Panc1 (cell line): ENCODE measurements around the gene FGF14. TPM values are rescaled to one million over a fixed set of nuclear protein-coding genes. Genes with fewer than 3 reads are reported as not detected.

ENCODE experiments used
- ATAC-seq: fragments of 200-7000 bp; cut with Tn5 transposase; 2 replicates; pipeline ENCODE4 v1.9.1; 2020; ENCODE audit warnings: mild to moderate bottlenecking, moderate library complexity
- BruUV-seq: library from RNA; stranded (reverse); fragments of 400-500 nt; replicated peaks from 2 replicates; lab custom pipeline; 2021; lab: Mats Ljungman, UMichigan
- CTCF ChIA-PET: fragments of 300-600 bp; sonication (Branson Sonifier 250); formaldehyde crosslinking; loops from one replicate; lab custom pipeline; 2022; ENCODE audit warnings: antibody characterized with exemption; lab: Charles Lee
- POLR2A ChIA-PET: fragments of 300-600 bp; sonication (Branson Sonifier 250); formaldehyde crosslinking; loops from one replicate; lab custom pipeline; 2022; ENCODE audit warnings: antibody characterized with exemption; lab: Charles Lee
- DNase-seq: peaks from one replicate; pipeline ENCODE4 v3.0.0-alpha.2; 2010; ENCODE audit warnings: low read depth, low spot score
- H3K27ac ChIP-seq: 2 replicates; pipeline ENCODE4 v1.5.1; 2011; ENCODE audit warnings: mild to moderate bottlenecking, low read length, inconsistent platforms
- H3K27me3 ChIP-seq: fragments of 200-500 bp; sonication (Bioruptor generic); 2 replicates; pipeline ENCODE4 v1.6.0; 2014; ENCODE audit warnings: low read length, inconsistent platforms; ENCODE audit not compliant: control insufficient read depth, insufficient read depth
- H3K36me3 ChIP-seq: fragments of 200-500 bp; sonication (Bioruptor generic); 2 replicates; pipeline ENCODE4 v1.5.1; 2014; ENCODE audit warnings: inconsistent platforms, mild to moderate bottlenecking, low read length, moderate library complexity; ENCODE audit not compliant: control insufficient read depth, insufficient read depth
- H3K4me1 ChIP-seq: 2 replicates; pipeline ENCODE4 v1.5.1; 2011; ENCODE audit warnings: inconsistent platforms, mild to moderate bottlenecking, low read length, moderate library complexity; ENCODE audit not compliant: control insufficient read depth, insufficient read depth
- H3K4me3 ChIP-seq, 2 experiments: 2 replicates each; pipeline ENCODE4 v1.5.1; 2011 to 2012; ENCODE audit warnings: low read depth in 2 of 2, low read length in 2 of 2, mild to moderate bottlenecking in 2 of 2, inconsistent platforms in 1 of 2, moderate library complexity in 1 of 2
- H3K9me3 ChIP-seq: fragments of 200-500 bp; sonication (Bioruptor generic); 2 replicates; pipeline ENCODE4 v1.5.1; 2014; ENCODE audit warnings: low read depth, mild to moderate bottlenecking, inconsistent platforms, low read length, moderate library complexity; ENCODE audit not compliant: control insufficient read depth, insufficient read depth
- POLR2AphosphoS5 ChIP-seq: IDR thresholded peaks from 2 replicates; pipeline ENCODE4 v1.6.1; 2012; ENCODE audit warnings: mild to moderate bottlenecking, low read depth, low read length, moderate library complexity
- SIN3A ChIP-seq: IDR thresholded peaks from 2 replicates; pipeline ENCODE4 v1.6.1; 2012; ENCODE audit warnings: low read depth, mild to moderate bottlenecking, low read length, moderate library complexity, borderline replicate concordance; ENCODE audit not compliant: insufficient read depth
- TCF7L2 ChIP-seq: IDR thresholded peaks from 2 replicates; pipeline ENCODE4 v1.6.1; 2011; ENCODE audit warnings: mild to moderate bottlenecking, low read depth, low read length, inconsistent platforms
- in situ Hi-C: cut with HindIII; loops from 2 replicates; pipeline ENCODE4 v1.10.0; 2016; ENCODE audit warnings: low sequenced_read_pairs, low pct_unique_long_range_greater_than_20kb
- intact Hi-C: fragments of 100-400 bp; cut with micrococcal nuclease; formaldehyde crosslinking; loops from one replicate; pipeline ENCODE4 v1.10.0; 2022; ENCODE audit not compliant: unreplicated experiment
- total RNA-seq: library from RNA; stranded (reverse); gene quantifications from one replicate; pipeline ENCODE4 v1.2.1, GENCODE V29; 2021; ENCODE audit not compliant: unreplicated experiment
- TF ChIP-seq, protein P1 (sequence below), 2 experiments: IDR thresholded peaks; 2 replicates each; pipeline ENCODE4 v1.6.1; 2011 to 2012; ENCODE audit warnings: low read depth in 2 of 2, control low read depth in 1 of 2, low read length in 1 of 2, mild to moderate bottlenecking in 1 of 2, moderate library complexity in 1 of 2; ENCODE audit not compliant: insufficient read depth in 1 of 2
- TF ChIP-seq, protein P2 (sequence below): fragments of 450-650 bp; IDR thresholded peaks from 2 replicates; pipeline ENCODE4 v1.5.1; 2017; ENCODE audit warnings: mild to moderate bottlenecking

Gene FGF14
- total RNA-seq, 1 experiment from 2014 or later, result 0.03 TPM

DNA sequence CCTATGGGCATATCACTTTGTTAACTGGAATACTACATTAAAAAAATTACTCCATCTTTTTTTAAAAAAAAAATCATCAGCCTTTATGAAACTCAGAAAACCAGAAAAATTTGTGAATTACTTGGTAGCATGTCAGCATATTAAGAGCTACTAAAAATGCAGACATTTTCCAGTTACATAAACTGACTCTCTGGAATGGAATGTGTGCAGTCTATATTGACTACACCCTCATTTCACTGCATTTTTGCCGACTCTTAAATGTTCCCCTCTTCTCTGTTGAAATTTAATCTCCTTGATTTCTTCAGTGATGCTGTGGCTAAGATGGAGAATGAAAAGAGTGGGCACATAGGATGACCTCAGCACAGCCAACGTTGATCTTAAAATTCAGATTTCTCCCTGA lies 555.6 kb downstream of the FGF14 start:
- TF ChIP-seq, protein P1, sequence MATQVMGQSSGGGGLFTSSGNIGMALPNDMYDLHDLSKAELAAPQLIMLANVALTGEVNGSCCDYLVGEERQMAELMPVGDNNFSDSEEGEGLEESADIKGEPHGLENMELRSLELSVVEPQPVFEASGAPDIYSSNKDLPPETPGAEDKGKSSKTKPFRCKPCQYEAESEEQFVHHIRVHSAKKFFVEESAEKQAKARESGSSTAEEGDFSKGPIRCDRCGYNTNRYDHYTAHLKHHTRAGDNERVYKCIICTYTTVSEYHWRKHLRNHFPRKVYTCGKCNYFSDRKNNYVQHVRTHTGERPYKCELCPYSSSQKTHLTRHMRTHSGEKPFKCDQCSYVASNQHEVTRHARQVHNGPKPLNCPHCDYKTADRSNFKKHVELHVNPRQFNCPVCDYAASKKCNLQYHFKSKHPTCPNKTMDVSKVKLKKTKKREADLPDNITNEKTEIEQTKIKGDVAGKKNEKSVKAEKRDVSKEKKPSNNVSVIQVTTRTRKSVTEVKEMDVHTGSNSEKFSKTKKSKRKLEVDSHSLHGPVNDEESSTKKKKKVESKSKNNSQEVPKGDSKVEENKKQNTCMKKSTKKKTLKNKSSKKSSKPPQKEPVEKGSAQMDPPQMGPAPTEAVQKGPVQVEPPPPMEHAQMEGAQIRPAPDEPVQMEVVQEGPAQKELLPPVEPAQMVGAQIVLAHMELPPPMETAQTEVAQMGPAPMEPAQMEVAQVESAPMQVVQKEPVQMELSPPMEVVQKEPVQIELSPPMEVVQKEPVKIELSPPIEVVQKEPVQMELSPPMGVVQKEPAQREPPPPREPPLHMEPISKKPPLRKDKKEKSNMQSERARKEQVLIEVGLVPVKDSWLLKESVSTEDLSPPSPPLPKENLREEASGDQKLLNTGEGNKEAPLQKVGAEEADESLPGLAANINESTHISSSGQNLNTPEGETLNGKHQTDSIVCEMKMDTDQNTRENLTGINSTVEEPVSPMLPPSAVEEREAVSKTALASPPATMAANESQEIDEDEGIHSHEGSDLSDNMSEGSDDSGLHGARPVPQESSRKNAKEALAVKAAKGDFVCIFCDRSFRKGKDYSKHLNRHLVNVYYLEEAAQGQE (IDR thresholded peaks at IDR 0.05; ENCODE audit: insufficient read depth in 1 of 2, low read depth in 2 of 2, low read length in 1 of 2), result no peak
- TF ChIP-seq SIN3A, result no peak
- TF ChIP-seq POLR2AphosphoS5, result no peak
- TF ChIP-seq TCF7L2, result no peak
- TF ChIP-seq, protein P2, sequence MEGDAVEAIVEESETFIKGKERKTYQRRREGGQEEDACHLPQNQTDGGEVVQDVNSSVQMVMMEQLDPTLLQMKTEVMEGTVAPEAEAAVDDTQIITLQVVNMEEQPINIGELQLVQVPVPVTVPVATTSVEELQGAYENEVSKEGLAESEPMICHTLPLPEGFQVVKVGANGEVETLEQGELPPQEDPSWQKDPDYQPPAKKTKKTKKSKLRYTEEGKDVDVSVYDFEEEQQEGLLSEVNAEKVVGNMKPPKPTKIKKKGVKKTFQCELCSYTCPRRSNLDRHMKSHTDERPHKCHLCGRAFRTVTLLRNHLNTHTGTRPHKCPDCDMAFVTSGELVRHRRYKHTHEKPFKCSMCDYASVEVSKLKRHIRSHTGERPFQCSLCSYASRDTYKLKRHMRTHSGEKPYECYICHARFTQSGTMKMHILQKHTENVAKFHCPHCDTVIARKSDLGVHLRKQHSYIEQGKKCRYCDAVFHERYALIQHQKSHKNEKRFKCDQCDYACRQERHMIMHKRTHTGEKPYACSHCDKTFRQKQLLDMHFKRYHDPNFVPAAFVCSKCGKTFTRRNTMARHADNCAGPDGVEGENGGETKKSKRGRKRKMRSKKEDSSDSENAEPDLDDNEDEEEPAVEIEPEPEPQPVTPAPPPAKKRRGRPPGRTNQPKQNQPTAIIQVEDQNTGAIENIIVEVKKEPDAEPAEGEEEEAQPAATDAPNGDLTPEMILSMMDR, result no peak
- intact Hi-C loops (no loop called here), in situ Hi-C loops (no loop called here)

DNA sequence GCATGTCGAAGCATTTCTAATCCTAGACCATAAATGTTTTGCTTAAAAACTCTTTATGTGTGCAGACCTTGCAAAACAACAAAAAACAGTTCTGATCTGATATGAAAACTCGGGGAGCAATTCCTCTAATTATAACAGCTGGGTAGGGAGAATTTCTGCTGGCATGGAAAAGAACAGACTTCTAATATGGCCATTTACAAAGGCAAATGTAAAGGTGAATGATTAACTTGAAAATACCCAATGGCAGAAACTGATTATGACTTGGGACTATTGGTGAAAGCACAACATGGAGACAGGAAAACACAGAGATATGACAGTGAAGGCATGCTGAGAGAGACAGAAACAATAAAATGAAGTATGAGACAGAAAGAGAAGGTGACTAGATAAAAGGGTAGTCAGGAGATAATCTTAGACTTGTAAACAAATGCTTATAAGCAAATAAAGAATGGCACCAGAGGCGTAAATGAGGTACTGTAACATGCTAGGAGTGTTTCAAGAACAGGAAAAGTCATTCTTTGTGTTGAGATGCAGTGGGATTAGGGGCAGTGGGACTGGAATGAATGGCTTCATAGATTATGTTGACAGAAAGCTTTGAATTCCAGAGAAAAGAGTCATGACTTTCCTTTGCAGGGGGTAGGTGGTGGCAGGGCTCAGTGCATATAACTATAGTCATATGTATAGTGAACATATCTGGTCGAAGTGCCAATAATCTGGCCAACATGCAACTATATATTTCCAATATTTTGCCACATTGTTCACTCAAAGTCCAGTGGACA lies 556.4 kb downstream of the FGF14 start:
- ATAC-seq, result no peak
- in situ Hi-C loops, result no loop called here

More for the DNA sequence above, 555.6 kb downstream of the FGF14 start:
- ATAC-seq (no peak), DNase-seq (no peak)
- Histone ChIP-seq H3K4me3 (no peak overlapping the region), H3K36me3 (no peaks in the 10 kb centered on the region), H3K9me3 (no peaks in the 10 kb centered on the region), H3K4me1 (no peaks in the 10 kb centered on the region), H3K27ac (no peak overlapping the region), H3K27me3 (no peaks in the 10 kb centered on the region; the same call in 1 of the 2 replicates)
- ChIA-PET POLR2A (interaction anchor here (0.6 kb wide), 1 partner anchor 74 kb away, joined by 3 read pairs; no protein-coding TSS in a partner anchor), CTCF (no interaction called here)
- BruUV-seq, result no TSS peak

More for the DNA sequence above, 556.4 kb downstream of the FGF14 start:
- TF ChIP-seq, protein P2, result no peak
- TF ChIP-seq TCF7L2, result no peak
- TF ChIP-seq, protein P1 (IDR thresholded peaks at IDR 0.05; ENCODE audit: insufficient read depth in 1 of 2, low read depth in 2 of 2, low read length in 1 of 2), result no peak
- TF ChIP-seq SIN3A, result no peak
- no peak for TF ChIP-seq POLR2AphosphoS5
- POLR2A ChIA-PET, result no interaction called here
- no peaks in the 10 kb centered on the region for H3K9me3 ChIP-seq
- no peak for DNase-seq
- intact Hi-C loops, result no loop called here
- no peaks in the 10 kb centered on the region for H3K36me3 ChIP-seq
- no peaks in the 10 kb centered on the region; the same call in 1 of the 2 replicates for H3K27me3 ChIP-seq
- H3K27ac ChIP-seq, result no peak overlapping the region
- no TSS peak for BruUV-seq
- H3K4me3 ChIP-seq, result no peak overlapping the region
- H3K4me1 ChIP-seq, result no peaks in the 10 kb centered on the region
- CTCF ChIA-PET, result no interaction called here
